Measurements from ENCODE around the gene GDPD4. TPM values are rescaled to one million over a fixed set of nuclear protein-coding genes. Genes with fewer than 3 reads are reported as not detected.

Gene GDPD4
- total RNA-seq, 8 experiments from 2014 or later, result 0.31 to 2.2 (median 0.71) TPM; not detected in 2

DNA sequence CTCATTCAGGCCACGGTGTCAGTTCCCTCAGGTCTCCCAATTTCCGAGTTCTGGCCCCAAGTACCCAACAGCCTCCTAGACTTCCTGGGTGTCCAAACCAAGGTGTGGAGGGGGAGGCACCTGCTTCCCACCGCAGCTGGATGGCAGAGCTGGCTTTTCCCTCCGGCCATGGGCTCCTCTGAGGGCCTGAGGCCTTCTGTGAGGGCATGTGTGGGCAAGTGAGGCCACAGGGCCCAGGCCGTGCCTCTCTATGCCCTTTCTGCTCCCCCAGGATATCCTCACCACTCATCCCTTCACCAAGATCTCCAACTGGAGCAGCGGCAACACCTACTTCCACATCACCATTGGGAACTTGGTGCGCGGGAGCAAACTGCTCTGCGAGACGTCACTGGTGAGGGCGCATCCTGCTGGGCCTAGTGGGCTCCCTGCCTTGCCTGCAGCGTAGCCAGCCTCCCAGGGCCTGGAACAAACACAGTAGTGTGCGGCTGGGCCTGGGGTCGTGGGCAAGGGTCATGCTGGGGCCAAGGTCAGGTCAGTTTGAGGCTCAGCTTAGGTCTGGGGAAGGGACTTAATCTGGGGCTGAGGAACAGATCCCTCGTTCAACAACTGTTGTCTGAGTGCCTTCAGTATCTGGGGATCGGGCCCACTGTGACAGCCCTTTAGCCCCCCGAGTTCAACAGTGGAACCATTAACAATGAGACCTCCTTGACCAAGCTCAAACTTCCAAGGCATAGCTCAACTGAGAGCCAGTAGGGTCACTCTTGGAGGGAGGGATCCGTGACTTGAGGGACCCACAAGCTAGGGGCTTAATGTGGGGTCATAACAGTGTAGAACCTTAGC, 87.7 kb downstream of the GDPD4 start:
- 54 to 100% (median 80%) methylated on average over 1 to 6 of the region's 18 CpGs; no CpG with 5 or more reads in 3 of the 10 experiments for WGBS, 10 experiments
- Histone ChIP-seq H3K4me3 (no peak overlapping the region), H3K27ac (no peak overlapping the region), H3K4me1 (replicated peaks in 1 of 2) (no peaks in the 10 kb centered on the region)
- ATAC-seq (replicated peaks in 6 of 8), result no peak
- in situ Hi-C loops (cut with MboI; ENCODE audit: low pct_unique_long_range_greater_than_20kb in 2 of 9, low sequenced_read_pairs in 9 of 9, unreplicated experiment in 9 of 9), result no loop called here

DNA sequence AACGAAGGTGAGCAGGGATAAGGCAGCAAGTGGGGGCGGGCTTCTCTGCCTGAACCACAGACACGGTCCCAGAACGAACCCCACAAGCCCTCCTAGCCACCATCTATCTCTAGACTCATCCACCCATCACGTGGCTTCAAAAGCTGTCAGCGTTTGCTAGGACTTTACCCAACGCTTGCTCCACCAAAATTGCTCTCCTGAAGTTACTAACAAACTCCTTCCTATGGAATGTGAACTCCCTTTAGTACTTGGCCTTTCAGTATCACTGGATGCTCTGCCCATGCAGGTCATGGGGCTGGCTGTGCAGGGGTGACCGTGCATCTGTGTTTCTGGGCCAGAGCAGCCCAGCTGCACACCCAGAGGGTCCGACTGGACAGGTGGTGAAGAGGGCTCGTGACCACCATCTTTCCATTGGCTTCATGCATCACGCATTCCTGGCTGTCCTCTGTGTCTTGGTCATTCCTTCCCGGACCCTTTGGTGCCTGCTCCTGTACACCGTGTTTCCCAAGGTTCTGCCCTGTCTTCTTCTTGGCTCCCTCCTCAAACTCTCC, 88.4 kb downstream of the GDPD4 start:
- Histone ChIP-seq H3K27ac (no peak overlapping the region), H3K4me1 (replicated peaks in 1 of 2) (no peaks in the 10 kb centered on the region), H3K4me3 (no peak overlapping the region)
- WGBS, 10 experiments, result 42 to 93% (median 77%) methylated on average over 2 to 9 of the region's 13 CpGs; no CpG with 5 or more reads in 2 of the 10 experiments
- ATAC-seq (replicated peaks in 6 of 8), result no peak
- in situ Hi-C loops (cut with MboI; ENCODE audit: low pct_unique_long_range_greater_than_20kb in 2 of 9, low sequenced_read_pairs in 9 of 9, unreplicated experiment in 9 of 9), result no loop called here

DNA sequence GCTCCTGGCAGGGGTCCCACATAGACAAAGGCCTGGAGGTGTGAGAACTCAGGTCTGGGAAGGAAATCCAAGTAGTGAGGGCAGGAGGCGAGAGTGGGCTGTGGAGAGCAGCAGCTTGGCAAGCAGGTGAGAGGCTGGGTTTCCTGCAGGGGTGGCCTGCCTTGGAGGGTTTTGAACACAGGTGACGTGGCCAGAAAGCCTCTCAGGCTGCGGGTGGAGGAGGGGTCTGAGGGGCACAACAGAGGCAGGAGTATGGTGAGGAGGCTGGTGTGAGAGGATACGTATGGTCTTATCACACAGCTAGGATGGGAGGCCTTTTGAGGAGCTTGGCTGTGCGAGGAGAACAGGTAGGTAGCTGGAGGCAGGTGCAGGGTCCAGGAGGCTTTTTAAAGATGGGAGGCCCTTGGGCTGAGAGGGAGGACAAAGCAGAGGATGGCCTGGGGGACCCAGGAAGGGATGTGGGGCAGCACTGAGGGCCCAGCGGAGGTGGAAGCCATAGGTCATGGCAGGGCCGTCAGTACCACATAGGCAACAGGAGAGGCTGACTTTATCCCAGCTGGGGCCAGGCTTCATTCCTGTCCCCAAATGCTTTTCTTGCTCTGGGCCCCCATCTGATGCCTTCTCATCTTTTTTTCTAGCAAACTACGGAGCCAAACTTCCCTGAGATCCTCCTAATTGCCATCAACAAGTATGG, 89.0 kb downstream of the GDPD4 start:
- in situ Hi-C loops (cut with MboI; ENCODE audit: low pct_unique_long_range_greater_than_20kb in 2 of 9, low sequenced_read_pairs in 9 of 9, unreplicated experiment in 9 of 9), result no loop called here
- Histone ChIP-seq H3K4me1 (replicated peaks in 1 of 2) (no peaks in the 10 kb centered on the region), H3K27ac (no peak overlapping the region), H3K4me3 (no peak overlapping the region)
- ATAC-seq (replicated peaks in 6 of 8), result no peak
- 70 to 100% (median 88%) methylated on average over 1 to 3 of the region's 8 CpGs; no CpG with 5 or more reads in 5 of the 10 experiments for WGBS, 10 experiments

DNA sequence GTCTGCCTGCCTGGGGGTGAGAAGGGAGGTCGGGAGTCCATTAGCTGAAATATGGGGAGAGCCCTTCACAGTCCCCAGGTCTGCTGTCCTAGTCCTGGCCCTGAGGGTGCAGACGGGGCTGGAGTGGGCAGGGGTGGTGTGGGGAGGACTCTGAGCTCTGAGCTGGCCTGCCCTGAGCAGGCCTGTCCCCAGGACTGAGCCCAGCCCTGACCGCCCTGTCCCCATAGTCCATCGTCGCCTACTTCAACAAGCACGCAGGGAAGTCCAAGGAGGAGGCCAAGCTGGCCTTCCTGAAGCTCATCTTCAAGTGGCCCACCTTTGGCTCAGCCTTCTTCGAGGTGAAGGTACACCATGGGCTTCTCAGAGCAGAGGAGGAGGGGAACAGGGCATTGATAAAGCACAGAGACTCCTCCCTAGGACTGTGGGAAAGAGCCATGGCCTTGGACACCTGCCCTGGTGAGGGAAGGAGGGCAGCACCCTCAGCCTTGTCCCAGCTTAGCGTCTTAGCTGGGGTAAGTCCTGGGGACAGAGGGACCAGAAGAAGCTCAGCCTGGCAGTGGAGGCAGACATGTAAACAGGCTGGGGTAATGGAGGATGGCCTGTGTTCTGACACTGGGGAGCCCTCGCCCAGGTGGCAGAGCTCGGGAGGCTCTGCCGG, 89.8 kb downstream of the GDPD4 start:
- WGBS, 10 experiments, result 53 to 100% (median 80%) methylated on average over 1 to 5 of the region's 11 CpGs; no CpG with 5 or more reads in 2 of the 10 experiments
- Histone ChIP-seq H3K27ac (no peak overlapping the region), H3K4me3 (no peak overlapping the region), H3K4me1 (replicated peaks in 1 of 2) (no peaks in the 10 kb centered on the region)
- ATAC-seq (replicated peaks in 6 of 8), result no peak
- in situ Hi-C loops (cut with MboI; ENCODE audit: low pct_unique_long_range_greater_than_20kb in 2 of 9, low sequenced_read_pairs in 9 of 9, unreplicated experiment in 9 of 9), result no loop called here

DNA sequence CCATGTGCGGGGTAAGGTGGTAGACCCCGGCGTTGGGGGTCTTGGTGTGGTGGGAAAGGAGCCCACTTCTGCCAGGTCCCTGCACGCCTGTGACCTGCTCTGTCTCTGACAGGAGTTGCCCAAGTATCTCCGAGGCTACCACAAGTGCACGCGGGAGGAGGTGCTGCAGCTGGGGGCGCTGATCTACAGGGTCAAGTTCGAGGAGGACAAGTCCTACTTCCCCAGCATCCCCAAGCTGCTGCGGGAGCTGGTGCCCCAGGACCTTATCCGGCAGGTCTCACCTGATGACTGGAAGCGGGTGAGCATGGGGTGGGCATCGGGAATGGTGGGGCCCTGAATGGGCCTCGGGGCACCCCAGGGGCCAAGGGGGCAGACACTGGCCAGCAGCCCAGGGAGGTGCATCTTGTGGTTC, 90.4 kb downstream of the GDPD4 start:
- in situ Hi-C loops (cut with MboI; ENCODE audit: low pct_unique_long_range_greater_than_20kb in 2 of 9, low sequenced_read_pairs in 9 of 9, unreplicated experiment in 9 of 9), result no loop called here
- 91 to 100% methylated on average over 2 to 7 of the region's 14 CpGs; no CpG with 5 or more reads in 8 of the 10 experiments for WGBS, 10 experiments

DNA sequence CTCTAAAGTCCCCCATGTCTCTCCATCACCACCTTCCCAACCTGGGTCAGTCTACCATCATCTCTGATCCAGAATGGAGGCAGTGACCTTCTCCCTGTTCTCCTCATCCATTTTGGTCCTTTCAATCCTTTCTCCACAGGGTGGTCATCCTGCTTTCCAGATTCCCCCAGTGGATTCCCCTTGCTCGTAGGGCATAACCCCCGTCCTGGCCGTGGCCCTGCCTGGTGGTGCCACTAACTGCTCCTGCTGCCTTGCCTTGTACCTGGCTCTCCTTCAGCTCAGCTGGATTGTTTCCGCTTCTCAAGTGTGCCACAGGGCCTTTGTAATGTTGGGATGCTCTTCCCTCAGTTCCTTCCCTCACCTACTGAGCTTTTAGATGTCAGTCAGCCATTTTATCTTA, 91.8 kb downstream of the GDPD4 start:
- Histone ChIP-seq H3K27ac (no peak overlapping the region), H3K4me3 (no peak overlapping the region), H3K4me1 (replicated peaks in 1 of 2) (no peaks in the 10 kb centered on the region)
- WGBS, 10 experiments, result 38 to 100% (median 64%) methylated on average over 1 to 3 of the region's 4 CpGs; no CpG with 5 or more reads in 4 of the 10 experiments
- in situ Hi-C loops (cut with MboI; ENCODE audit: low pct_unique_long_range_greater_than_20kb in 2 of 9, low sequenced_read_pairs in 9 of 9, unreplicated experiment in 9 of 9), result no loop called here
- ATAC-seq (replicated peaks in 6 of 8), result no peak

More for the DNA sequence above, 90.4 kb downstream of the GDPD4 start:
- ATAC-seq (replicated peaks in 6 of 8), result no peak
- Histone ChIP-seq H3K4me3 (no peak overlapping the region), H3K4me1 (replicated peaks in 1 of 2) (no peaks in the 10 kb centered on the region), H3K27ac (no peak overlapping the region)

DNA sequence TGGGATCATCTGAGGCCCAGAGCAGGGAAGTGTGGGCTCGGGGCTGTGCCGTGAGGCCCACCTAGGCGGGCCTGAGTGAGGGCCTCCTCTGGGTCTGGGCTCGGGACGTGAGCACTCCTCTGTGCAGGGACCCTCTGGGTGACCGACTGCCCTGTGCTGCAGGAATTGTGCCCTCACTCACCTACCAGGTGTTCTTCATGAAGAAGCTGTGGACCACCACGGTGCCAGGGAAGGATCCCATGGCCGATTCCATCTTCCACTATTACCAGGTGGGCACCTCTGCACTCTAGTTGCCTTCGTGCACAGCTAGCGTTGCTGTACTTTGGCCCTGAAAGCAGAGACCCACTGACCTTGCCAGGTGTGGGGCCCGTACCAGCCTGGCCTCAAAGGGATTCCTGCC, 93.0 kb downstream of the GDPD4 start:
- Histone ChIP-seq H3K4me3 (no peak overlapping the region), H3K27ac (no peak overlapping the region), H3K4me1 (replicated peaks in 1 of 2) (no peaks in the 10 kb centered on the region)
- 14 to 100% (median 82%) methylated on average over 1 to 4 of the region's 11 CpGs; no CpG with 5 or more reads in 5 of the 10 experiments for WGBS, 10 experiments
- in situ Hi-C loops (cut with MboI; ENCODE audit: low pct_unique_long_range_greater_than_20kb in 2 of 9, low sequenced_read_pairs in 9 of 9, unreplicated experiment in 9 of 9), result no loop called here
- no peak for ATAC-seq (replicated peaks in 6 of 8)

DNA sequence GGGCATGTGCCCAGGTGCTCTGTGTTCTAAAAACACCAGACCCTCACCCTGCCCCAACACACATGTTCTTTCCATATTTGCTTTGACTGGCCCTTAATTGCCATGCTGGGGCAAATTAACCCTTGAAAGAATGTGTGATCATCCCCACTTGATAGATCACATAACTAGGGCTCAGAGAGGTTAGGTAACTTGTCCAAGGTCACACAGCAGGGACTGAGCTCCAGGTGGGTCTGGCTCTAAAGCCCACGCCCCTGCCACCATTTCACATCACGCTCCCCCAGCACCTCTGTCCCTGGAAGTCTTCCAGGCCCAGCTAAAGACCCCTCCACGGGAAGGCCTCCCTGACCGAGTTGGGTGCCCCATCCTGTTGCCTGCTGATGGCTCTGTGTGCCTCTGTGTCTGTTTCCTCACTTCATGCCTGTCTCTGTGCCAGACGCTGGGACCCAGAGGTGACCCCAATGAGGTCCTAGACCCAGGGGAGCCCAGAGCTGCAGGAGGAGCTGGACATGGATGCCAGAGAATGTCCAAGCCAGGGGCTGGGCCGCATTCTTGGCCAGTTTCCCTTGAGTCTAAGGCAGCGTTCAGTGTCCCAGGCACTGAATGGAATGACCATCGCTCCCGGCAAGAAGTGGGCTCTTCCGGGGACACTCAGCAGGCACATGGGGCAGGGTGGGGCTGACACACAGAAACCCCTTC, 93.7 kb downstream of the GDPD4 start:
- in situ Hi-C loops (cut with MboI; ENCODE audit: low pct_unique_long_range_greater_than_20kb in 2 of 9, low sequenced_read_pairs in 9 of 9, unreplicated experiment in 9 of 9), result no loop called here
- no peak overlapping the region for H3K27ac ChIP-seq
- no peak overlapping the region for H3K4me3 ChIP-seq
- H3K4me1 ChIP-seq (replicated peaks in 1 of 2), result no peaks in the 10 kb centered on the region
- 49 to 90% (median 80%) methylated on average over 2 to 5 of the region's 10 CpGs; no CpG with 5 or more reads in 6 of the 10 experiments for WGBS, 10 experiments
- ATAC-seq (replicated peaks in 6 of 8), result peak in 1 of 8 experiments; percentile 63

DNA sequence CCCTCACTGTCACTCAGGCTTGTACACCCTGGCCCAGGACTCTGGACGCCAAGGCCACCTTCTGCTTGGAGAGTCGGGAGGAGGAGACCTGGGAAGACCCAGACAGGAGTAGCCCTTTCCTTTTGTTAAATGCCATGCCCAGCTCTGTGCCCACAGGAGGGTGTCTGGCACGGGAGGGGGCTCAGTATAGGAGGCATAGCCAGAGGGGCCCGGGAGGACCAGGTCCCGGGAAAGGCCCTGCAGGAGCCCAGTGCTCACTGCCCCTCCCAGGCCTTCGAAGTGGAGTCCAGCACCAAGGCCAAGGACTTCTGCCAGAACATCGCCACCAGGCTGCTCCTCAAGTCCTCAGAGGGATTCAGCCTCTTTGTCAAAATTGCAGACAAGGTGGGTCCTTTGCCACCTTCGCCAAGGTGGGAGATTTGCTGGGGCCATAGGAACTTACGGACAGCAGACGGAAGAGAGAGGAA, 94.4 kb downstream of the GDPD4 start:
- ATAC-seq (replicated peaks in 6 of 8), result no peak
- Histone ChIP-seq H3K27ac (no peak overlapping the region), H3K4me1 (replicated peaks in 1 of 2) (no peaks in the 10 kb centered on the region), H3K4me3 (no peak overlapping the region)
- 60 to 83% (median 80%) methylated on average over 1 to 3 of the region's 10 CpGs; no CpG with 5 or more reads in 4 of the 10 experiments for WGBS, 10 experiments
- in situ Hi-C loops (cut with MboI; ENCODE audit: low pct_unique_long_range_greater_than_20kb in 2 of 9, low sequenced_read_pairs in 9 of 9, unreplicated experiment in 9 of 9), result no loop called here

DNA sequence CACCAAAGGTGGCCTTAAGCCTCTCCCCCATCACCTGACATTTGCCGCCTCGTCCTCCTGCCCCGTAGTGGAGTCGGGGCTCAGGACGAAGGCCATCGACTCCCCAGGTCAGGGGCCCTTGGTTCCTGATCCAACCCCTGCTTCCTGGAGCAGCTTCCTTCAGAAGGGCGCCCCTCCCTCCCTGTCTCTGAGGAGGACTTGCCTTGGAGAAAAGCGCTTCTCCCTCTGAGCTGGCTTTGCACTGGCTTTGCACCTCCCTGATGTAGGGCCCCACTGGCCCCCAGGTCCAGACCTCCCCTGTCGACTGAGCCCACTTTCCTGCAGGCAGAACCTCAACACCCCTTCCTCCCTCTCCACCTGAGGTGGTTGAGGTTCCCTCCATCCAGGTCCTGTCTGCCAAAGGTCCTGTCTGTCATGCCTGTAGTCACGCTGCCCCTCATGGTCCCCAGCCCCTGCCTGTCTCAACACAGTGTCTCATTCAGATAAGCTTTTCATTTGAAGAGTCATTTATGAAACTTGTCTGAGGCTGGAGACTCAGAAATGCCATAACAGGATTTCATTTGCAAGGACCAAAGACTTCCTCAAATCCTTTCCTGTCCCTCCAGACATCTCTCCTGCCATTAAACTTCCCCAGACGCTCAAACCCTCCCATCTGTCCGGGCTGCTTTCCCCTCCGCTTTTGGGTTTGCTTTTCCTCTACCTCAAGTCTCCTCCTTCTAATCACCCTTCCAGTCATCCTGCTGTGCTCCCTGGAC, 95.0 kb downstream of the GDPD4 start:
- Histone ChIP-seq H3K27ac (no peak overlapping the region), H3K4me1 (replicated peaks in 1 of 2) (no peaks in the 10 kb centered on the region), H3K4me3 (no peak overlapping the region)
- in situ Hi-C loops (cut with MboI; ENCODE audit: low pct_unique_long_range_greater_than_20kb in 2 of 9, low sequenced_read_pairs in 9 of 9, unreplicated experiment in 9 of 9), result no loop called here
- WGBS, 10 experiments, result 69 to 90% (median 79%) methylated on average over 2 to 3 of the region's 13 CpGs; no CpG with 5 or more reads in 6 of the 10 experiments
- no peak for ATAC-seq (replicated peaks in 6 of 8)

DNA sequence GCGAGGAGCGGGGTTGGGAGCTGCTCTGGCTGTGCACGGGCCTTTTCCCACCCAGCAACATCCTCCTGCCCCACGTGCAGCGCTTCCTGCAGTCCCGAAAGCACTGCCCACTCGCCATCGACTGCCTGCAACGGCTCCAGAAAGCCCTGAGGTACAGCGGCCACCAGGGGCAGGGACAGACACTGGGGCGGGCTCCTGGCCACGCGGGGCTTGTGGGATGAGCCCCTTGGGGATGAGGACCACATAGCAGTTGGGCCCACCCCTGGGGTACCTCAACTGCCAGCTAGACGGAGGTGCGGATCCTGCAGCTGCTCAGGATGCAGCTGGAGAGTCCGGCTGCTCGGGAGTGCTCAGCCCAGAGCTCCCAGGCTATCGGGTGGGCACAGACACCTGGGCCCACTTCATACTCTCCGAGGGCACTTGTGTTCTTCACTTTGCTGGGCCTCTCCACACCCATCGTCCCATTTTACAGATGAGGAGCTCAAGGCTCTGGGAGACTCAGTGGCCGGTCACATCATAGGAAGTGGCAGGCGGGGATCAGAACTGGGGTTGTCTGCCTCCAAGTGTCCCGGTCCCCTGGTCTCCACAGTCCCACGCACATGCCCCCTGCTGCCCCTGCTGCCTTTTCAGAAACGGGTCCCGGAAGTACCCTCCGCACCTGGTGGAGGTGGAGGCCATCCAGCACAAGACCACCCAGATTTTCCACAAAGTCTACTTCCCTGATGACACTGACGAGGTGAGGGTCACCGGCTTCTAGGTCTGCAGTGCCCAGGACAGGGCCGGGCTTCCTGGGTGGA, 95.8 kb downstream of the GDPD4 start:
- no peak for ATAC-seq (replicated peaks in 6 of 8)
- in situ Hi-C loops (cut with MboI; ENCODE audit: low pct_unique_long_range_greater_than_20kb in 2 of 9, low sequenced_read_pairs in 9 of 9, unreplicated experiment in 9 of 9), result no loop called here
- Histone ChIP-seq H3K4me3 (no peak overlapping the region), H3K4me1 (replicated peaks in 1 of 2) (no peaks in the 10 kb centered on the region), H3K27ac (no peak overlapping the region)
- WGBS, 10 experiments, result 80 to 100% methylated on average over 2 to 3 of the region's 30 CpGs; no CpG with 5 or more reads in 8 of the 10 experiments

Data from motor neuron (in vitro differentiated cells).